BJ (cell line): ENCODE data around the gene RP9. TPM values are rescaled to one million over a fixed set of nuclear protein-coding genes. Genes with fewer than 3 reads are reported as not detected.

ENCODE experiments used
- CTCF ChIA-PET: fragments of 350-600 bp; formaldehyde crosslinking; extraction: SDS; loops from one replicate; lab custom pipeline; 2021; ENCODE audit warnings: antibody characterized with exemption, inconsistent platforms; lab: Yijun Ruan, JAX
- POLR2A ChIA-PET: fragments of 300-600 bp; sonication (Branson Sonifier 250); formaldehyde crosslinking; extraction: SDS; loops from one replicate; lab custom pipeline; 2021; ENCODE audit warnings: antibody characterized with exemption; lab: Charles Lee
- DNase-seq: peaks from one replicate; pipeline ENCODE4 v3.0.0-alpha.2; 2011; ENCODE audit warnings: low read depth
- H3K27me3 ChIP-seq: 2 replicates; pipeline ENCODE4 v1.6.0; 2011; ENCODE audit warnings: low read length; ENCODE audit not compliant: control insufficient read depth, insufficient read depth
- H3K36me3 ChIP-seq: 2 replicates; pipeline ENCODE4 v1.5.1; 2011; ENCODE audit warnings: low read length; ENCODE audit not compliant: control insufficient read depth, insufficient read depth
- H3K4me3 ChIP-seq: 2 replicates; pipeline ENCODE4 v1.5.1; 2011; ENCODE audit warnings: low read depth, mild to moderate bottlenecking, control low read depth, low read length
- CTCF ChIP-seq: IDR thresholded peaks from 2 replicates; pipeline ENCODE4 v1.5.1; 2011; ENCODE audit warnings: low read depth, mild to moderate bottlenecking, control low read depth, inconsistent platforms, low read length, moderate library complexity; ENCODE audit not compliant: insufficient read depth
- polyA minus RNA-seq: library from RNA; depleted of rRNA, polyadenylated mRNA; stranded (reverse); fragments of >200 nt; gene quantifications from 2 replicates; pipeline ENCODE4 v1.2.3, GENCODE V29; 2011; rRNA and poly(A)+ RNA removed
- polyA plus RNA-seq: library from polyadenylated mRNA; depleted of rRNA; stranded (reverse); fragments of >200 nt; gene quantifications from 2 replicates; pipeline ENCODE4 v1.2.3, GENCODE V29; 2011; rRNA removed

Gene RP9
- polyA plus RNA-seq (16.2 and 18.6 TPM in 2 replicates), polyA minus RNA-seq (3.9 and 6.7 TPM in 2 replicates)

GRCh38 chr7:33109005-33109757, at the start of gene RP9:
RP9 (minus strand) TSS chr7:33109404; CDS start chr7:33109372, 32 bp downstream.
- peak; percentile 13; the same call in 1 of the 2 replicates for TF ChIP-seq CTCF
- DNase-seq: no peak
- Histone ChIP-seq H3K36me3 (no peaks in the 10 kb centered on the region), H3K4me3 (peak within 1 kb of the TSS; percentile 60), H3K27me3 (0 out of 2 replicates have a peak, but pooled peaks cover 2% of the 10 kb centered on the region)
- ChIA-PET CTCF (interaction anchor here (0.8 to 4.9 kb wide), 24 partner anchors 10 to 527 kb away, joined by 3 to 49 read pairs (median 5); partner anchors contain the start of genes KBTBD2 and NT5C3A), POLR2A (interaction anchor here (0.6 kb wide), 1 partner anchor 177 kb away, joined by 3 read pairs; no protein-coding TSS in a partner anchor)

- Histone ChIP-seq H3K4me3 (no peak overlapping the region), H3K27me3 (no peaks in the 10 kb centered on the region), H3K36me3 (no peaks in the 10 kb centered on the region)
- DNase-seq: no peak
- no peak for TF ChIP-seq CTCF
- ChIA-PET POLR2A (no interaction called here), CTCF (no interaction called here)
These were observed 48.6 kb upstream of the RP9 start for GRCh38 chr7:33157781-33158180.

- Histone ChIP-seq H3K36me3 (no peaks in the 10 kb centered on the region), H3K27me3 (no peaks in the 10 kb centered on the region), H3K4me3 (no peak overlapping the region)
- POLR2A ChIA-PET: no interaction called here
- no peak for DNase-seq
- CTCF ChIA-PET: no interaction called here
- TF ChIP-seq CTCF: no peak
These were observed 48.1 kb upstream of the RP9 start for GRCh38 chr7:33157311-33157710.

GRCh38 chr7:33156441-33156840, 47.2 kb upstream of the RP9 start:
- CTCF ChIA-PET: no interaction called here
- DNase-seq: no peak

More at GRCh38 chr7:33156441-33156840, 47.2 kb upstream of the RP9 start:
- POLR2A ChIA-PET: no interaction called here
- TF ChIP-seq CTCF: no peak
- H3K4me3 ChIP-seq: no peak overlapping the region
- H3K36me3 ChIP-seq: no peaks in the 10 kb centered on the region
- no peaks in the 10 kb centered on the region for H3K27me3 ChIP-seq
